ENCODE measurements around the gene DUSP1.
"Not testable (repeated sequence)": the region's sequence is repeated elsewhere in the genome, so short reads cannot be mapped to it uniquely, and the experiment has no call there.

DUSP1 gene

GRCh38 chr5:172796306-172796705, 25.3 kb upstream of the DUSP1 start:
- no peak for DNase-seq

- DNase-seq: no peak
Measured at GRCh38 chr5:172795318-172795977, 24.5 kb upstream of the DUSP1 start.

- no peak for DNase-seq
Measured at GRCh38 chr5:172793577-172794488, 22.8 kb upstream of the DUSP1 start.

GRCh38 chr5:172792701-172793570, 21.9 kb upstream of the DUSP1 start:
- no peak for DNase-seq

GRCh38 chr5:172791726-172792445, 20.9 kb upstream of the DUSP1 start:
- no peak for DNase-seq

- DNase-seq: no peak
Measured at GRCh38 chr5:172791286-172791685, 20.3 kb upstream of the DUSP1 start.

- no peak for DNase-seq
Measured at GRCh38 chr5:172790496-172790889, 19.5 kb upstream of the DUSP1 start.

- no peak for DNase-seq
Measured at GRCh38 chr5:172789687-172790495, 18.9 kb upstream of the DUSP1 start.

- DNase-seq: no peak
Measured at GRCh38 chr5:172788771-172789686, 18.0 kb upstream of the DUSP1 start.

GRCh38 chr5:172787538-172787937, 16.5 kb upstream of the DUSP1 start:
- not testable (repeated sequence) for DNase-seq

- DNase-seq: no peak
Measured at GRCh38 chr5:172786736-172787462, 15.9 kb upstream of the DUSP1 start.

- DNase-seq: no peak
Measured at GRCh38 chr5:172785429-172786088, 14.6 kb upstream of the DUSP1 start.

- not testable (repeated sequence) for DNase-seq
Measured at GRCh38 chr5:172784162-172784561, 13.2 kb upstream of the DUSP1 start.

- not testable (repeated sequence) for DNase-seq
Measured at GRCh38 chr5:172783319-172783718, 12.3 kb upstream of the DUSP1 start.

- DNase-seq: no peak
Measured at GRCh38 chr5:172782169-172783039, 11.4 kb upstream of the DUSP1 start.

GRCh38 chr5:172779691-172780341, 8.8 kb upstream of the DUSP1 start:
- no peak for DNase-seq
